PFSK-1 (cell line): ENCODE results near the gene TLE4.

Source experiments
- POLR2AphosphoS5 ChIP-seq: IDR thresholded peaks from 2 replicates; pipeline ENCODE4 v1.6.1; 2012; ENCODE audit warnings: low read depth, mild to moderate bottlenecking, control low read depth, low read length, moderate library complexity
- TAF1 ChIP-seq: IDR thresholded peaks from 2 replicates; pipeline ENCODE4 v1.6.1; 2012; ENCODE audit warnings: low read length, control low read depth, borderline replicate concordance; ENCODE audit not compliant: insufficient read depth

- TF ChIP-seq POLR2AphosphoS5 (no peak), TAF1 (no peak)
These were observed 7.7 kb upstream of the TLE4 start for GRCh38 chr9:79564105-79564504.
